Measurements from ENCODE around the gene KLHL24. TPM values are rescaled to one million over a fixed set of nuclear protein-coding genes. Genes with fewer than 3 reads are reported as not detected.

Gene KLHL24
- total RNA-seq: 100 to 1,000 TPM in 3 of 4 donors, 10 to 100 TPM in 1; 68.2 to 159 (median 128) TPM

DNA sequence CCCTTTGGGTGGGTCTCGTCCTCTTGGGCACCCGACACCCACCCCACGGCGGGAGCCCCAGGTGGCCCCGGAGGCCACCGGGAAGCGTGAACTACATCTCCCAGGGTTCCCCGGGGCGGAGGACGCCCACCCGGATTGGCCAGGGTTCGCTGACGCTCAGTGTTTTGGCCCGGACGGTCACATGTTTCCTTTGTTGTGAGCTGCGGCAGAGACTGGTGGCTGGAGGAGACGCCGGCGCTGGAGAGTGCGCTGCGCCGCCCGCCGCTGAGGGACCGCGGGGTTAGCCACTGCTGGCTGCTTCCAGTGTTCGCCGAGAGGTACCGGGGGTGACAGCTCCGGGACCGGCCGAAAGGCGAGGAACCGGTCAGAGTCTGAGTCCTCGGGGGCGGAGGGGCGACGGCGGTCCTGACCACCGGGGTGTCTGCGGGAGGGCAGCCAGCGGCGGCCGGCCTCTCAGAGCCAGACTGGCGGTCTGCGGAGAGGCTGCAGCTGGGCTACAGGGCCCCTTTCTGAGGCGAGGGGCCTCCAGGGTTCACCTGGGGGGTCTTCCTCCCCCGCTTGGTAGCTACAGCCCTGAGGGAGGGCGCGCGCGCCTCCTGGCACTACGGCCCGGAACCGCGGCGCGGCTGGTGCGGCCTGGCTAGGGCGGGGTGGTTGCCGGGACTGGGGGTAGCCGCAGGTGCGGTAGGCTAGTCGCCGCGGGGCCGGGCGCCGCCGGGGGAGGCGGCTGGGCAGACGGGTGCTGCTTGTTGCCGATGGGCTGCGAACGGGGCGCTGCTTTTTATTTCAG is at the start of gene KLHL24:
Gene KLHL24 (plus strand): TSS at position 193 of the 790 bp plus-strand sequence. CDS start 14,734 bp downstream, outside the sequence.
- TF ChIP-seq CTCF (IDR thresholded peaks at IDR 0.05; ENCODE audit: low read depth): no peak

GRCh38 chr3:183586477-183586876 is 48.9 kb upstream of the KLHL24 start:
- TF ChIP-seq CTCF (IDR thresholded peaks at IDR 0.05; ENCODE audit: low read depth): no peak

GRCh38 chr3:183587336-183587735 is 48.1 kb upstream of the KLHL24 start:
- no peak for TF ChIP-seq CTCF (IDR thresholded peaks at IDR 0.05; ENCODE audit: low read depth)

DNA sequence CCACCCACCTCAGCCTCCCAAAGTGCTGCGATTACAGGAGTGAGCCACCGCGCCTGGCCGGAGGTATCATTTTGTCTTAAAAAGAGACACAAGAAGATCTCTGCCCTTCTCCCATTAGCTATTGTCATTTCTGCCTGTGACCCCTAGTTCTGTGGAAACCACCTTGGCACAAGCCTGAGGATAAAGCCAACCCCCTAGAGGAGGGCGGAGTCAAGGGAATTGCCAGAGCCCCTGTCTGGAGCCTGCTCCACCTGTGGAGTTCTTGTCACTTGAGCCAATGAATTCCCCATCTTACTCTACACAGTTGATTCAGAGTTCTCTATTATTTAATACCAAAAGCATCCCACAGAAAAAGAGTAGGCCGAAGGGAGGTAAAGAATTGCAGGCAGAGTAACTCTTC is 45.0 kb upstream of the KLHL24 start:
- TF ChIP-seq CTCF (IDR thresholded peaks at IDR 0.05; ENCODE audit: low read depth): no peak

- TF ChIP-seq CTCF (IDR thresholded peaks at IDR 0.05; ENCODE audit: low read depth): no peak
These were observed 43.4 kb upstream of the KLHL24 start for GRCh38 chr3:183591881-183592521.

- no peak for TF ChIP-seq CTCF (IDR thresholded peaks at IDR 0.05; ENCODE audit: low read depth)
These were observed 42.6 kb upstream of the KLHL24 start for GRCh38 chr3:183592821-183593220.

DNA sequence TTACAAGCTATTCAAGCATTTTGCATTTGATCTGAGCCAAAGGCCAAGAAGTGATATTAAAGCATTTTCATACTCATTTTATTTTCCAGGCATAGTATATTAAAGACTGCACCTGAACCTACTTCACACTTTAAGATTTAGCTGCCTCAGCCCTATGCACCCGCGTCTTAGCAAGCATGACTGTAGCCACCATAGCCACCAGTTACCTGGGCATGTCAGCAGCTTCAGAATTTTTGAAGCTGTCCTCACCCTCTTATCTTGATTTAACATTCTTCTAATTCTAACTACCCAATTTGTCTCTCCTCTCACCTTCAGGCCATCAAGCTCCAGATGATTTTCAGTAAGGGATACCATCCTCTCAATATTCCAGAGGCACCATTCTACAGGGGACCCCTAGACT is 40.8 kb upstream of the KLHL24 start:
- no peak for TF ChIP-seq CTCF (IDR thresholded peaks at IDR 0.05; ENCODE audit: low read depth)
